NCI-H146 treated with DMSO at 0.1 percent for 48 hours (cell line): ENCODE data around the gene ZYG11A.

ENCODE experiments used
- DNase-seq: peaks from one replicate; lab custom pipeline; 2025; ENCODE audit not compliant: unreplicated experiment; lab: John Stamatoyannopoulos, UW

Gene ZYG11A

GRCh38 chr1:52876843-52877242 is 34.3 kb downstream of the ZYG11A start:
- no peak for DNase-seq

- DNase-seq = no peak
Measured at GRCh38 chr1:52877554-52877953, 35.0 kb downstream of the ZYG11A start.

- no peak for DNase-seq
Measured at GRCh38 chr1:52880206-52880605, 37.6 kb downstream of the ZYG11A start.

- DNase-seq = no peak
Measured at GRCh38 chr1:52887483-52887882, 44.9 kb downstream of the ZYG11A start.

GRCh38 chr1:52892424-52893215 is 50.1 kb downstream of the ZYG11A start:
- DNase-seq = no peak

- no peak for DNase-seq
Measured at GRCh38 chr1:52899445-52899894, 56.9 kb downstream of the ZYG11A start.

GRCh38 chr1:52900402-52900801 is 57.8 kb downstream of the ZYG11A start:
- DNase-seq = no peak

GRCh38 chr1:52901384-52901783 is 58.8 kb downstream of the ZYG11A start:
- no peak for DNase-seq

- DNase-seq = no peak
Measured at GRCh38 chr1:52904208-52904926, 61.8 kb downstream of the ZYG11A start.

- DNase-seq = no peak
Measured at GRCh38 chr1:52904927-52905698, 62.6 kb downstream of the ZYG11A start.

- no peak for DNase-seq
Measured at GRCh38 chr1:52906135-52906603, 63.6 kb downstream of the ZYG11A start.

GRCh38 chr1:52907068-52907811 is 64.7 kb downstream of the ZYG11A start:
- DNase-seq = no peak

GRCh38 chr1:52907812-52908153 is 65.2 kb downstream of the ZYG11A start:
- no peak for DNase-seq

- DNase-seq = no peak
Measured at GRCh38 chr1:52911541-52911940, 69.0 kb downstream of the ZYG11A start.

GRCh38 chr1:52913014-52913413 is 70.5 kb downstream of the ZYG11A start:
- DNase-seq = no peak

- no peak for DNase-seq
Measured at GRCh38 chr1:52913537-52913936, 71.0 kb downstream of the ZYG11A start.

GRCh38 chr1:52914463-52914862 is 71.9 kb downstream of the ZYG11A start:
- no peak for DNase-seq

GRCh38 chr1:52915211-52915854 is 72.8 kb downstream of the ZYG11A start:
- no peak for DNase-seq

GRCh38 chr1:52915855-52916220 is 73.3 kb downstream of the ZYG11A start:
- no peak for DNase-seq

GRCh38 chr1:52916241-52916975 is 73.8 kb downstream of the ZYG11A start:
- no peak for DNase-seq
